NB4 (cell line): Measurements from ENCODE around the gene MYB.

Experiments used
- CTCF ChIP-seq: IDR thresholded peaks from one replicate; pipeline ENCODE4 v1.5.1; 2012; ENCODE audit warnings: low read depth, low read length
- MAX ChIP-seq: IDR thresholded peaks from 2 replicates; pipeline ENCODE4 v1.6.1; 2011; ENCODE audit warnings: low read depth, low read length
- MYC ChIP-seq: IDR thresholded peaks from 2 replicates; pipeline ENCODE4 v1.6.1; 2011; ENCODE audit warnings: low read depth, low read length
- POLR2A ChIP-seq: IDR thresholded peaks from 2 replicates; pipeline ENCODE4 v1.6.1; 2011; ENCODE audit warnings: mild to moderate bottlenecking; ENCODE audit not compliant: insufficient read length; ENCODE audit errors: extremely low read depth

- no peak for TF ChIP-seq POLR2A
- no peak for TF ChIP-seq CTCF
- TF ChIP-seq MAX, result no peak
- no peak for TF ChIP-seq MYC
These were observed 77.9 kb downstream of the MYB start for GRCh38 chr6:135258970-135259369.
